Measurements from ENCODE around the gene PCGF2. TPM values are rescaled to one million over a fixed set of nuclear protein-coding genes. Genes with fewer than 3 reads are reported as not detected.

The PCGF2 gene
- total RNA-seq, 1 donor, result 3.3 TPM

- H2AFZ ChIP-seq (ENCODE audit: low read length), result no peak overlapping the region
- no peaks in the 10 kb centered on the region for H3K27me3 ChIP-seq (ENCODE audit: insufficient read depth, low read length)
- no peak overlapping the region for H3K4me2 ChIP-seq (ENCODE audit: insufficient read depth, low read length)
- no peaks in the 10 kb centered on the region for H3K79me2 ChIP-seq (ENCODE audit: insufficient read depth, low read length)
- H3K36me3 ChIP-seq (ENCODE audit: insufficient read depth, low read length), result no peaks in the 10 kb centered on the region
- no peak for DNase-seq (ENCODE audit: insufficient read length, low spot score, missing footprints)
- peaks cover 12% of the 10 kb centered on the region for H3K4me1 ChIP-seq (ENCODE audit: insufficient read depth, low read length)
- no peak overlapping the region for H3K27ac ChIP-seq (ENCODE audit: low read depth, low read length)
- no peak overlapping the region for H3K4me3 ChIP-seq (ENCODE audit: insufficient read depth, low read length)
- no peaks in the 10 kb centered on the region for H4K20me1 ChIP-seq (ENCODE audit: insufficient read depth, low read length)
- TF ChIP-seq CTCF (IDR thresholded peaks at IDR 0.05; ENCODE audit: extremely low read depth, low read depth, low read length), result no peak
- H3K9me3 ChIP-seq (ENCODE audit: low read depth, low read length), result no peaks in the 10 kb centered on the region
Measured at GRCh38 chr17:38690386-38690785, 57.8 kb downstream of the PCGF2 start.

GRCh38 chr17:38687286-38687685 is 60.9 kb downstream of the PCGF2 start:
- Histone ChIP-seq H3K27ac (ENCODE audit: low read depth, low read length) (no peak overlapping the region), H4K20me1 (ENCODE audit: insufficient read depth, low read length) (no peaks in the 10 kb centered on the region), H3K4me1 (ENCODE audit: insufficient read depth, low read length) (peaks cover 4% of the 10 kb centered on the region), H3K9me3 (ENCODE audit: low read depth, low read length) (no peaks in the 10 kb centered on the region), H3K79me2 (ENCODE audit: insufficient read depth, low read length) (no peaks in the 10 kb centered on the region), H2AFZ (ENCODE audit: low read length) (peak overlapping the region; percentile 51), H3K36me3 (ENCODE audit: insufficient read depth, low read length) (no peaks in the 10 kb centered on the region), H3K4me3 (ENCODE audit: insufficient read depth, low read length) (no peak overlapping the region), H3K27me3 (ENCODE audit: insufficient read depth, low read length) (no peaks in the 10 kb centered on the region), H3K4me2 (ENCODE audit: insufficient read depth, low read length) (no peak overlapping the region)
- TF ChIP-seq CTCF (IDR thresholded peaks at IDR 0.05; ENCODE audit: extremely low read depth, low read depth, low read length), result no peak
- DNase-seq (ENCODE audit: insufficient read length, low spot score, missing footprints), result peak; percentile 87

- Histone ChIP-seq H3K27me3 (ENCODE audit: insufficient read depth, low read length) (no peaks in the 10 kb centered on the region), H3K4me3 (ENCODE audit: insufficient read depth, low read length) (no peak overlapping the region), H3K79me2 (ENCODE audit: insufficient read depth, low read length) (no peaks in the 10 kb centered on the region), H2AFZ (ENCODE audit: low read length) (no peak overlapping the region), H4K20me1 (ENCODE audit: insufficient read depth, low read length) (no peaks in the 10 kb centered on the region), H3K9me3 (ENCODE audit: low read depth, low read length) (no peaks in the 10 kb centered on the region), H3K27ac (ENCODE audit: low read depth, low read length) (no peak overlapping the region), H3K4me2 (ENCODE audit: insufficient read depth, low read length) (no peak overlapping the region), H3K36me3 (ENCODE audit: insufficient read depth, low read length) (no peaks in the 10 kb centered on the region), H3K4me1 (ENCODE audit: insufficient read depth, low read length) (peaks cover 4% of the 10 kb centered on the region)
- DNase-seq (ENCODE audit: insufficient read length, low spot score, missing footprints), result no peak
- TF ChIP-seq CTCF (IDR thresholded peaks at IDR 0.05; ENCODE audit: extremely low read depth, low read depth, low read length), result no peak
Measured at GRCh38 chr17:38685491-38685890, 62.6 kb downstream of the PCGF2 start.

Small RNA genes lying within 50 kb of the gene (small RNA-seq; reads per million reads assigned to genes)
- gene MIR4726 (not detected), gene MIR4734 (not detected), gene RNA5SP440 (0.45 reads per million), gene RNU6-866P (not detected)

Other genes starting within 250 kb of the PCGF2 start
- not detected in 2 replicates for gene SRCIN1, start 142.4 kb downstream of the PCGF2 start, total RNA-seq
- 1.2 and 2.2 TPM in 2 replicates for gene EPOP, start 73.4 kb downstream of the PCGF2 start, total RNA-seq
- gene MLLT6, start 43.1 kb downstream of the PCGF2 start, total RNA-seq, result 33.3 and 44.2 TPM in 2 replicates
- 3.5 and 3.6 TPM in 2 replicates for gene CISD3, start 18.0 kb downstream of the PCGF2 start, total RNA-seq
- 235 and 267 TPM in 2 replicates for gene PSMB3, start 4.4 kb upstream of the PCGF2 start, total RNA-seq
- gene PIP4K2B, start 51.2 kb upstream of the PCGF2 start, total RNA-seq, result 48.1 and 65.4 TPM in 2 replicates
- 10.3 and 10.9 TPM in 2 replicates for gene CWC25, start 77.0 kb upstream of the PCGF2 start, total RNA-seq
- gene RPL23, start 105.4 kb upstream of the PCGF2 start, total RNA-seq, result 821 and 1,095 TPM in 2 replicates
- gene LASP1, start 121.7 kb upstream of the PCGF2 start, total RNA-seq, result 215 and 228 TPM in 2 replicates
- gene FBXO47, start 219.1 kb upstream of the PCGF2 start, total RNA-seq, result not detected in 2 replicates

Measured in osteoblast (primary cell).